ENCODE measurements around the gene TMEM81. TPM values are rescaled to one million over a fixed set of nuclear protein-coding genes. Genes with fewer than 3 reads are reported as not detected.

Gene TMEM81
- total and polyA plus RNA-seq, 2 of the 8 experiments (the other 6 are each of a cell fraction or from before 2014, with no cell fraction given) = 2.1 to 5.9 TPM

DNA sequence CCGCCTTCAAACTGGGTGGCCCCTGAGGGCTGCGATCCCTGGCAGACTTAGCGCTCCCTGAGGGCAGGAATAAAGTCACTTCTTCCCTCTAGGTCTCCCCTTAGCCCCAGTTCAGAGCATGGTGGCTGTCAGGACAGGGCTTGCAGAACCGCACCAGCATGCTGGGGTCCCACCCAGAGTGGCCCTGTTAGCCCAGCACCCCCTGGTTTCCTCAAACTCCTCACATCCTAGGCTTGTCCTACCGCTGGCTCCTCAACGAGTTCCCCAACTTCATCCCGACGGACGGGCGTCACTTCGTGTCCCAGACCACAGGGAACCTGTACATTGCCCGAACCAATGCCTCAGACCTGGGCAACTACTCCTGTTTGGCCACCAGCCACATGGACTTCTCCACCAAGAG lies 25.4 kb downstream of the TMEM81 start (continued):
- no peak for TF ChIP-seq KDM5A (IDR thresholded peaks at IDR 0.05; ENCODE audit: low read length)
- TF ChIP-seq YY1 (IDR thresholded peaks at IDR 0.05; ENCODE audit: low read depth, low read length) = no peak
- no peak for TF ChIP-seq KDM4A (IDR thresholded peaks at IDR 0.05; ENCODE audit: low read depth, low read length, severe bottlenecking)
